GM12872 (cell line): ENCODE measurements around the gene FZR1.

Experiments
- CTCF ChIP-seq: IDR thresholded peaks from 3 replicates; pipeline ENCODE4 v1.5.1; 2011; ENCODE audit warnings: low read depth, mild to moderate bottlenecking, low read length, moderate library complexity; ENCODE audit not compliant: insufficient read depth

FZR1 gene

GRCh38 chr19:3517638-3518037 lies 11.5 kb downstream of the FZR1 start:
- TF ChIP-seq CTCF: no peak

- TF ChIP-seq CTCF: no peak
Observed at GRCh38 chr19:3518255-3518654, 12.1 kb downstream of the FZR1 start.

DNA sequence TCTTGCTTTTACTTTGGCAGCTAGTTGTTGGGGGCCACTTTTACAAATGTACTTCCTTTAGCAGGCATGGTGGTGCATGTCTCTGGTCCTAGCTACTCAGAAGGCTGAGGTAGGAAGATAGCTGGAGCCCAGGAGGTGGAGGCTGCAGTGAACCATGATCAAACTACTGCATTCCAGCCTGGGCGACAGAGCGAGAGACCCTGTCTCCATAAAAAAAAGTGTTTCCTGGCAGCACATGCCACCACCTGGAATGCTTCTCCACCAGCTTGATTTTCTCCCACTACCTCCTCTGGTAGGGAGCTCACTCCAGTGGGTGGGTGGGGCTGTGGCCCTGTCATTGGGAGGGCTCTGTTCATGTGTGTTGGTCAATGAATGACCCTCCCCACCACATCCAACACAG lies 12.5 kb downstream of the FZR1 start:
- TF ChIP-seq CTCF: no peak

GRCh38 chr19:3519126-3519525 lies 13.0 kb downstream of the FZR1 start:
- TF ChIP-seq CTCF: no peak

DNA sequence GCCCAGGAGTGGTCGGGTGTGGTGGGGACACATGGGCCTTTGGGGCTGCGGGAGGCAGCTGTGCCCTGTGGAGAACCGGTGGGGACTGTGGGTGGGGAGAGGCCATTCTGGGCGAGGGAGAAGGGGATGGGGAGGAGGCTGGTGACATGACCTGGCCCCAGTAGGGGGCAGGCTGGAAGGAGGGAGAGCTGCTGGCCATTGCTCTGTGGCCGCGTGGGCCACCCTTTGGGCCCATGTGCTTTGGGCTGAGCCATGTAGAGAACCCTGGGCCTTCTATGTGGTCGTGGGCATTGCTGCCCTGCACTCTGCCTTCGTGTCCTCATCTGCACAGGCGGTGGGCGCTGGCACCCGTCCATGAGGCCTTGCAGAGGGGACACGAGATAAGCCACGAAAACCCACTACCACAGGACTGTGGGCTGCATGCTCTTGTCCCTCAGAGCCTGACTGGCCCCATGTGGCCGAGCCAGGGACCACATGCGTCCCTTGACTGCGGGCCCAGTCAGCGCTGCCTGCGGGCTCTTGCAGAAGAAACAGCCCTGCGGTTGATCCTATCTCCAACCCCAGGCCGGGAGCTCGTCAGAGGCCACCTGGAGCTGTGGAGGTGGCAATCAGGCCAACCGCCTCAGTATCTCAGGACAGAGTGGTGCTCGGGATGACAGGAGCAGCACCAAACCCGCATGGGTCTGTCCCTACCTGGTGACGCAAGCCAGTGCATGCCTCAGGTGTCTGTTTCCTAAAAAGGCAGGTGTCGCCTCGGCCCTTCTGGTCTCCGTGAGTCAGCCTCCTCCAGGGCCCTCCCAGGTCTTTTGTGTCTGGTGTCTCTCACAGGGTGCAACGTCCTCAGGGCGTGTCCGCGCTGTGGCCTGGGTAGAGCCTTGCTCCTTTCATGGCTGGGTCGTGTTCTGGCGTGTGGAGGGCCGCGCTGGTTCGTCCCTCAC lies 14.3 kb downstream of the FZR1 start:
- no peak for TF ChIP-seq CTCF

DNA sequence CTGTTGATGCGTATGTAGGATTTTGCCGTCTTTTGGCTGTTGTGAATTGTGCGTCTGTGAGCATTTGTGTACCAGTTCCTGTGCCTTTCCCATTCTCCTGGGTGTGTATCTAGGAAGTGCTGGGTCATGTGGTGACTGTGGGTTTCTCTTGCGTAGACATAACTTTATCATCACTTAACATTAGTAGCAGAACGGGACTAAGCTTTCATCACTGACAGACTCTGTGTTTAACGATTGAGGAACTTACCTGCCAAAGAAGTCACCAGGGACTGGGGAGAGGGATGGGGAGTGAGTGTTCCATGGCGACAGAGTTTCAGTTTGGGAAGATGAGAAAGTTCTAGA lies 15.0 kb downstream of the FZR1 start:
- TF ChIP-seq CTCF: no peak

- TF ChIP-seq CTCF: no peak
Observed at GRCh38 chr19:3522421-3523360, 16.6 kb downstream of the FZR1 start.
